IMR-90 (cell line): Measurements from ENCODE around the gene ITCH. TPM values are rescaled to one million over a fixed set of nuclear protein-coding genes. Genes with fewer than 3 reads are reported as not detected.

Experiments used
- ATAC-seq: fragments of 200-7000 bp; cut with Tn5 transposase; 2 replicates; pipeline ENCODE4 v1.9.1; 2020; ENCODE audit warnings: low read depth, mild to moderate bottlenecking, moderate library complexity
- BruUV-seq: library from RNA; stranded (reverse); fragments of 400-500 nt; replicated peaks from 2 replicates; lab custom pipeline; 2021; lab: Mats Ljungman, UMichigan
- CTCF ChIA-PET: fragments of 300-600 bp; formaldehyde crosslinking; extraction: SDS; loops from one replicate; lab custom pipeline; 2021; ENCODE audit warnings: antibody characterized with exemption; lab: Yijun Ruan, JAX
- POLR2A ChIA-PET: fragments of 300-600 bp; sonication (Branson Sonifier 250); formaldehyde crosslinking; loops from one replicate; lab custom pipeline; 2022; ENCODE audit warnings: antibody characterized with exemption; ENCODE audit not compliant: unreplicated experiment; lab: Charles Lee
- DNase-seq: peaks from one replicate; pipeline ENCODE4 v3.0.0; 2013
- H2AFZ ChIP-seq: replicated peaks from 2 replicates; pipeline ENCODE3; 2013; ENCODE audit warnings: low read length, mild to moderate bottlenecking; ENCODE audit not compliant: poor library complexity
- H2AK5ac ChIP-seq: 2 replicates; pipeline ENCODE4 v1.6.1; 2013; ENCODE audit warnings: low read depth, low read length, inconsistent platforms
- H2AK9ac ChIP-seq: replicated peaks from 2 replicates; pipeline ENCODE3; 2013; ENCODE audit warnings: mild to moderate bottlenecking, low read depth, low read length, moderate library complexity; ENCODE audit not compliant: poor library complexity
- H2BK120ac ChIP-seq: 2 replicates; pipeline ENCODE4 v1.6.1; 2013; ENCODE audit warnings: low read depth, low read length, inconsistent platforms
- H2BK15ac ChIP-seq: 3 replicates; pipeline ENCODE4 v1.6.1; 2013; ENCODE audit warnings: low read depth, low read length, inconsistent platforms
- H2BK20ac ChIP-seq: 2 replicates; pipeline ENCODE4 v1.6.1; 2013; ENCODE audit warnings: low read depth, mild to moderate bottlenecking, inconsistent platforms, low read length, moderate library complexity
- H2BK5ac ChIP-seq: 2 replicates; pipeline ENCODE4 v1.6.1; 2013; ENCODE audit warnings: mild to moderate bottlenecking, low read depth, low read length, inconsistent platforms; ENCODE audit not compliant: poor library complexity, severe bottlenecking
- H3K14ac ChIP-seq: replicated peaks from 2 replicates; pipeline ENCODE4 v1.6.1; 2013; ENCODE audit warnings: low read depth, low read length, inconsistent platforms
- H3K18ac ChIP-seq: 2 replicates; pipeline ENCODE4 v1.6.1; 2013; ENCODE audit warnings: low read depth, low read length, control low read depth
- H3K23ac ChIP-seq: 2 replicates; pipeline ENCODE4 v1.6.1; 2013; ENCODE audit warnings: low read depth, low read length, inconsistent platforms
- H3K27ac ChIP-seq: 2 replicates; pipeline ENCODE4 v1.5.1; 2013; ENCODE audit warnings: mild to moderate bottlenecking, control low read depth, low read length; ENCODE audit not compliant: insufficient read depth
- H3K27me3 ChIP-seq: 2 replicates; pipeline ENCODE4 v1.6.1; 2013; ENCODE audit warnings: low read length; ENCODE audit not compliant: control insufficient read depth, insufficient read depth
- H3K36me3 ChIP-seq: 2 replicates; pipeline ENCODE4 v1.6.1; 2013; ENCODE audit warnings: low read length, mixed read lengths; ENCODE audit not compliant: control insufficient read depth, insufficient read depth
- H3K4ac ChIP-seq: 2 replicates; pipeline ENCODE4 v1.6.1; 2013; ENCODE audit warnings: low read depth, low read length, inconsistent platforms
- H3K4me1 ChIP-seq: 2 replicates; pipeline ENCODE4 v1.6.1; 2013; ENCODE audit warnings: low read length, mixed read lengths; ENCODE audit not compliant: control insufficient read depth, insufficient read depth
- H3K4me2 ChIP-seq: 2 replicates; pipeline ENCODE4 v1.6.1; 2013; ENCODE audit warnings: low read depth, mild to moderate bottlenecking, control low read depth, low read length, moderate library complexity
- H3K4me3 ChIP-seq: 2 replicates; pipeline ENCODE4 v1.5.1; 2013; ENCODE audit warnings: low read depth, mild to moderate bottlenecking, control low read depth, low read length, moderate library complexity; ENCODE audit not compliant: insufficient read depth
- H3K56ac ChIP-seq: 2 replicates; pipeline ENCODE4 v1.6.1; 2013; ENCODE audit warnings: low read length, inconsistent platforms; ENCODE audit not compliant: insufficient read depth; ENCODE audit errors: extremely low read depth
- H3K79me1 ChIP-seq, 2 experiments: 2 replicates each; pipeline ENCODE4 v1.6.1; 2013; ENCODE audit warnings: low read length in 2 of 2, inconsistent platforms in 1 of 2, low read depth in 1 of 2
- H3K9ac ChIP-seq: 2 replicates; pipeline ENCODE4 v1.6.1; 2013; ENCODE audit warnings: low read depth, low read length, control low read depth
- H3K9me1 ChIP-seq: 2 replicates; pipeline ENCODE4 v1.6.1; 2013; ENCODE audit warnings: low read length, inconsistent platforms; ENCODE audit not compliant: insufficient read depth
- H3K9me3 ChIP-seq: 2 replicates; pipeline ENCODE4 v1.6.1; 2013; ENCODE audit warnings: low read length; ENCODE audit not compliant: control insufficient read depth, insufficient read depth
- H4K20me1 ChIP-seq: 2 replicates; pipeline ENCODE4 v1.6.1; 2013; ENCODE audit warnings: low read length, inconsistent platforms; ENCODE audit not compliant: insufficient read depth
- H4K5ac ChIP-seq: 2 replicates; pipeline ENCODE4 v1.6.1; 2013; ENCODE audit warnings: mild to moderate bottlenecking, low read depth, low read length, control low read depth
- H4K8ac ChIP-seq, 2 experiments: 2 replicates each; pipeline ENCODE4 v1.6.1; 2013; ENCODE audit warnings: low read depth in 2 of 2, low read length in 2 of 2, control low read depth in 1 of 2, inconsistent platforms in 1 of 2
- H4K91ac ChIP-seq: 2 replicates; pipeline ENCODE4 v1.6.1; 2013; ENCODE audit warnings: low read depth, low read length, inconsistent platforms; ENCODE audit not compliant: insufficient read depth
- BHLHE40 ChIP-seq: fragments of 150-350 bp; IDR thresholded peaks from 2 replicates; pipeline ENCODE4 v1.6.1; 2016; ENCODE audit warnings: mild to moderate bottlenecking, low read depth, low read length
- CEBPB ChIP-seq: IDR thresholded peaks from 2 replicates; pipeline ENCODE4 v1.6.1; 2012; ENCODE audit warnings: low read depth, low read length, improper control_type of control experiment
- CHD1 ChIP-seq: IDR thresholded peaks from 2 replicates; pipeline ENCODE4 v1.6.1; 2012; ENCODE audit warnings: low read depth, low read length, improper control_type of control experiment
- CTCF ChIP-seq: conservative IDR thresholded peaks from 2 replicates; pipeline ENCODE4 v1.5.1; 2012; ENCODE audit warnings: mild to moderate bottlenecking, low read depth, low read length, improper control_type of control experiment
- ELK1 ChIP-seq: fragments of 150-350 bp; IDR thresholded peaks from 2 replicates; pipeline ENCODE4 v1.6.1; 2016; ENCODE audit warnings: low read depth, mild to moderate bottlenecking, low read length, moderate library complexity, borderline replicate concordance
- FOS ChIP-seq: fragments of 150-350 bp; IDR thresholded peaks from 2 replicates; pipeline ENCODE4 v1.6.1; 2016; ENCODE audit warnings: low read depth, low read length
- MAZ ChIP-seq: IDR thresholded peaks from 2 replicates; pipeline ENCODE4 v1.6.1; 2012; ENCODE audit warnings: low read depth, mild to moderate bottlenecking, low read length, improper control_type of control experiment, moderate library complexity, borderline replicate concordance
- MXI1 ChIP-seq: IDR thresholded peaks from 2 replicates; pipeline ENCODE4 v1.6.1; 2012; ENCODE audit warnings: low read depth, mild to moderate bottlenecking, low read length, moderate library complexity, borderline replicate concordance
- NFE2L2 ChIP-seq: fragments of 150-350 bp; IDR thresholded peaks from 2 replicates; pipeline ENCODE4 v1.6.1; 2016; ENCODE audit warnings: low read depth, mild to moderate bottlenecking, low read length
- POLR2A ChIP-seq: IDR thresholded peaks from 2 replicates; pipeline ENCODE4 v1.6.1; 2012; ENCODE audit warnings: mild to moderate bottlenecking, low read depth, low read length
- RAD21 ChIP-seq: IDR thresholded peaks from 2 replicates; pipeline ENCODE4 v1.6.1; 2012; ENCODE audit warnings: low read length, improper control_type of control experiment
- RCOR1 ChIP-seq: IDR thresholded peaks from 2 replicates; pipeline ENCODE4 v1.6.1; 2012; ENCODE audit warnings: mild to moderate bottlenecking, low read length, improper control_type of control experiment; ENCODE audit not compliant: insufficient replicate concordance
- RFX5 ChIP-seq: IDR thresholded peaks from 2 replicates; pipeline ENCODE4 v1.8.0; 2012; ENCODE audit warnings: low read depth, mild to moderate bottlenecking, low read length, moderate library complexity
- WGBS, 2 experiments: methylation state at CpG; one replicate each; pipeline versions ENCODE4 v1.1.5 to v1.1.7; 2013; ENCODE audit warnings: missing lambda C conversion rate in 2 of 2; ENCODE audit not compliant: insufficient read length in 1 of 2; ENCODE audit errors: extremely low coverage in 2 of 2; 5-methylcytosine and 5-hydroxymethylcytosine counted together
- dilution Hi-C: fragments of 300-500 bp; cut with HindIII; formaldehyde crosslinking; loops from one replicate; pipeline ENCODE4 v1.14.3; 2018; ENCODE audit warnings: low sequenced_read_pairs; ENCODE audit not compliant: unreplicated experiment
- in situ Hi-C: fragments of 300-500 bp; cut with MboI; formaldehyde crosslinking; loops from 3 replicates; pipeline ENCODE4 v1.14.3; 2019; ENCODE audit warnings: low sequenced_read_pairs, inconsistent platforms, mixed read lengths
- intact Hi-C: fragments of 100-400 bp; cut with micrococcal nuclease; formaldehyde crosslinking; loops from 2 replicates; pipeline ENCODE4 v1.10.0; 2022
- polyA plus RNA-seq, 3 experiments: library from polyadenylated mRNA; depleted of rRNA; stranded (reverse); fragments of >200 nt; gene quantifications; 2 replicates each; pipeline ENCODE4 v1.2.3, GENCODE V29; 2012; ENCODE audit warnings: low replicate concordance in 1 of 3
- total RNA-seq: library from RNA; depleted of rRNA; stranded (reverse); fragments of >200 nt; gene quantifications from 2 replicates; pipeline ENCODE4 v1.2.3, GENCODE V29; 2012
- TF ChIP-seq, protein P1 (sequence below): fragments of 150-350 bp; IDR thresholded peaks from 2 replicates; pipeline ENCODE4 v1.6.1; 2017; ENCODE audit warnings: mild to moderate bottlenecking, antibody characterized with exemption, low read length, low read depth

The ITCH gene
- total and polyA plus RNA-seq, 2 of the 4 experiments (the other 2 are of a cell fraction): 12.7 to 94.6 TPM

DNA sequence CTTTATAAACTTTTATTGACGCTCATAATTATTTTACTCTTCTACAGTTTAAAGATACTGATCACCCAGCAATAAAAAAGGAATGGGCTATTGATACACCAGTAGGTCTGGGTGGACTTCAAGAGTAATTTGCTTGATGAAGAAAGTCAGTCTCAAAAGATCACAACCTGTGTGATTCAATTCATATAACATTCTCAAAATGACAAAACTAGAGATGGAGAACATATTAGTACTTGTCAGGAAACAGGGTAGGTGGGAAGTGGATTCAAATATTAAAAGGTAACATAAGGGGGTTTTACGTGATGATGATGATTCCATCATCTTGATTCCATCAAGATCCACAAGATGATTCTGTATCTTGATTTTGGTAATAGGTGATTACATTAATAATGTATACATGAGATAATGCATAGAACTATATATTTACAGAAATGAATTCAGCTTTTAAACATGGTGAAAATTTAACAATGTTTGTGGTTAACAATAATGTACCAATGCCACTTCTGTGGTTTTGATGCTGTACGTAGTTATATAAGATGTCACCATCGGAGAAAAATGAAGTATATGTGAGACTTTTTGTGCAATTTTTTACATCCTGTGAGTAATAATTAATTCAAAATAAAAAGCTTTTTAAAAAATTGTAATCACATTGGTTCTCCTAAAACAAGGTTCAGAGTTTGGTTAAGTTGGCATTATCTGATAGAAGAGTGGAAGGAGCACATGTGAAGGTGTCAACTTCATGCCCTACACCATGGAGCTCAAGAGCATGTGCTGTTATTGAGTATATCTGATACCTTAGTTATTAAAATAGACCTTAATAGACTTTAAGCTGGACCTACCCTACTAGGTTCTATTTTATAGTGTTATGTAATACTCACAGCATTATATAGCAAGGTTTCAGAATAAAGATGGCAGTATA, 86.9 kb downstream of the ITCH start:
- in situ Hi-C loops (no loop called here), dilution Hi-C loops (no loop called here), intact Hi-C loops (loop anchor here (10.0 kb wide), 1 partner anchor 45 kb away; no protein-coding TSS in a partner anchor)
- H3K9me1 ChIP-seq: no peaks in the 10 kb centered on the region
- H3K36me3 ChIP-seq: peaks cover 31% of the 10 kb centered on the region
- TF ChIP-seq CTCF: no peak
- no peak for TF ChIP-seq RCOR1
- TF ChIP-seq, protein P1, sequence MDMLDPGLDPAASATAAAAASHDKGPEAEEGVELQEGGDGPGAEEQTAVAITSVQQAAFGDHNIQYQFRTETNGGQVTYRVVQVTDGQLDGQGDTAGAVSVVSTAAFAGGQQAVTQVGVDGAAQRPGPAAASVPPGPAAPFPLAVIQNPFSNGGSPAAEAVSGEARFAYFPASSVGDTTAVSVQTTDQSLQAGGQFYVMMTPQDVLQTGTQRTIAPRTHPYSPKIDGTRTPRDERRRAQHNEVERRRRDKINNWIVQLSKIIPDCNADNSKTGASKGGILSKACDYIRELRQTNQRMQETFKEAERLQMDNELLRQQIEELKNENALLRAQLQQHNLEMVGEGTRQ: no peak
- TF ChIP-seq MXI1: no peak
- TF ChIP-seq RFX5: no peak
- TF ChIP-seq FOS: no peak
- no peak for TF ChIP-seq BHLHE40
- no peak for TF ChIP-seq POLR2A
- no peak for TF ChIP-seq CHD1
- TF ChIP-seq RAD21: no peak
- no peak for TF ChIP-seq MAZ
- TF ChIP-seq ELK1: no peak
- TF ChIP-seq NFE2L2: no peak
- no peak for TF ChIP-seq CEBPB
- H3K27ac ChIP-seq: no peak overlapping the region
- H3K4ac ChIP-seq: no peak overlapping the region
- ATAC-seq (no peak), DNase-seq (no peak)
- no peak overlapping the region for H2BK120ac ChIP-seq
- BruUV-seq: no TSS peak
- no peak overlapping the region for H2AK9ac ChIP-seq
- H4K20me1 ChIP-seq: peaks cover 3% of the 10 kb centered on the region; the same call in 1 of the 2 replicates
- H3K18ac ChIP-seq: no peak overlapping the region
- H4K8ac ChIP-seq: no peak overlapping the region
- no peak overlapping the region for H3K56ac ChIP-seq
- peaks cover 22 to 33% of the 10 kb centered on the region in 2 experiments for H3K79me1 ChIP-seq
- H2BK20ac ChIP-seq: no peak overlapping the region
- H2AK5ac ChIP-seq: no peak overlapping the region
- no peak overlapping the region for H2BK5ac ChIP-seq
- H3K14ac ChIP-seq: no peak overlapping the region
- ChIA-PET POLR2A (interaction anchor here (0.6 kb wide), 1 partner anchor 10 kb away, joined by 5 read pairs; no protein-coding TSS in a partner anchor), CTCF (interaction anchor here (0.6 to 1.1 kb wide), 2 partner anchors 88 to 137 kb away, joined by 4 to 5 read pairs; no protein-coding TSS in a partner anchor)
- H4K91ac ChIP-seq: no peak overlapping the region
- H3K4me1 ChIP-seq: peaks cover 6% of the 10 kb centered on the region
- no peak overlapping the region for H4K5ac ChIP-seq
- H3K4me2 ChIP-seq: no peak overlapping the region
- no peak overlapping the region for H2AFZ ChIP-seq
- WGBS, 2 experiments: no CpG with 5 or more reads among the region's 4 CpGs
- H3K27me3 ChIP-seq: no peaks in the 10 kb centered on the region
- H2BK15ac ChIP-seq: no peak overlapping the region
- no peak overlapping the region for H3K4me3 ChIP-seq
- no peak overlapping the region for H3K23ac ChIP-seq
- no peak overlapping the region for H3K9ac ChIP-seq
- H3K9me3 ChIP-seq: no peaks in the 10 kb centered on the region
